HG02852 (cell line): ENCODE data around the gene PRPF8.
A peak's percentile ranks its signal among the peaks of the same experiment; 100 is the strongest.

Source experiments
- ATAC-seq: cut with Tn5 transposase; IDR thresholded peaks from one replicate; pipeline ENCODE4 v1.9.1; 2021; ENCODE audit warnings: mild to moderate bottlenecking, moderate library complexity; ENCODE audit not compliant: unreplicated experiment

PRPF8 gene

DNA sequence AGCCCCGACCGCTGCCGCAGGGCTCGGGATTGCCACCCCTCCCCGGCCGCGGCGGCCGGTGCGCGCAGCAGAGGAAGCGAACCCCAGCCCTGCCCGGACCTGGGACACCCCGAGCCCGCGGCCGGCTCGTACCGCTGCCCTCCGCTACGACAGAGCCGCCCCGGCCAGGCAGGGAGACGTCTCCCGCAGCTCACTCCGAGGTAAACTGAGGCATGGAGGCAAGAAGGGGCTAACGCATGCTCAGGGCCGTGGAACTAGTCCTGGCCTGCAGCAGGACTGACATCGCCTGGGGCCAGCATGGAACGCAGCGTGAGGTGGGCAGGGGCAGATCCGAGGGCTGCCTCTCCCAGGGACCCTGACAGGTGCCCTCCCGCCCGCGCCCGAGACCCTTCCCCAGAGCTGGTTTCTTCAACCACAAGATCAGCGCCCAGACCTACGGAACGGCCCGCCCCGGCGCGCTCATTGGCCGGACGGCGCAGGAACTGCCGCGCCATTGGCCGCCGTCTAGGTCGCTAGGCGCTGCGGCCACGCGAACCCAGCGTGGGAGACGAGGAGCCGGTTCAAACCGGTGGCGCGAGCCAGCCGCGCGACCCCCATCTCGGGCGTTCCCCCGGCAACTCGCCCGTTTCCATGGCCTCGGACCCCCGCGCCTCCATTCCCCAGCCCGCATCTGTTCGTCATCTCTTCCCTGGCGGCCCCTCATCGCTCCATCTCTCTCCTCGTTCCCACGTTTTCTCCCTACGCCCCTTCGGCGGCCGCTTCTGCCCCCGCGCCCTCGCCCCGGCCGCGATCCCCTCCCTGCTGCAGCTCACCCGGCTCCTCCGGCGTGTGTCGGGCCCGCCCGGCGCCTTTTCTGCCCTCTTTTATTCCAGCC is 56.4 kb downstream of the PRPF8 start, which contains the start of gene SLC43A2:
Gene SLC43A2, minus strand, starts transcription at position 853 of the 874 bp plus-strand sequence. CDS start 960 bp downstream, outside the sequence.
- ATAC-seq: peak; percentile 47

DNA sequence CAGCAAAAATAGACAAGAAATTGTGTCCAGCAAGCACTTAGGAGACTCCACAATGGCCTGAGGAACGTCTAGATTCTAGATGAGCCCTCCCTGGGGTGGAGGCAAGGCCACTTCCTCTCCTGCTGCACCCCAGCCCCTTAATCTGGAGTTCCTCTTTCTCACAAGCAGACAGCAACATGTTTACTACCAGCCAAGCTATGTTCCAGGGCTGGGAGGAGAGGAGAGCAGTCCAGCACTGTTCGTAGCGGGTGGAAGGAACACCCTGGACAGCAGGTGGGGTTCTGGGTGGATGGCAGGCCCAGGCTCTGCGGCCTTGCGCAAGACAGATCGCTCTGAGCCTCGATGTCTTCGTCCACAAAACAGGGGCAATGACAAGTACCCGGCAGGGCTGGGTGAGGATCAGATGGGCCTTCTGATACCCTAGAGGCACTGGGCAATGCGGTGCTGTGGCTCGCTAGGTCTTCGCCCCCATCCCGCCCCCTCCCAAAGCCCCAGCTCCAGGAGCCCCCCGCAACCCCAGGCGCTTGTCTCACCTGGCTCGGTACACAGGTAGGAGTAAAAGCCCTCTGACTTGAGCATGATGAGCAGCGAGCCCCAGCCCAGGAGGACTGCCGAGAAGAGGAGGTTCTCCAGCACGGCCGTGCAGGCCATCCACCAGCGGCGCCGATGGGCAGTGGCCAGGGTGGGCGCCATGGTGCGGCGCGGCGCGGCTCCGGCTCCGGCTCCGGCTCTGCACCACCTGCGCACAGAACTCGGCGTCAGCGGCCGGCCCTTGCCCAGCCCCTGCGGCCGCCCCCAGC is 57.3 kb downstream of the PRPF8 start:
- no peak for ATAC-seq

DNA sequence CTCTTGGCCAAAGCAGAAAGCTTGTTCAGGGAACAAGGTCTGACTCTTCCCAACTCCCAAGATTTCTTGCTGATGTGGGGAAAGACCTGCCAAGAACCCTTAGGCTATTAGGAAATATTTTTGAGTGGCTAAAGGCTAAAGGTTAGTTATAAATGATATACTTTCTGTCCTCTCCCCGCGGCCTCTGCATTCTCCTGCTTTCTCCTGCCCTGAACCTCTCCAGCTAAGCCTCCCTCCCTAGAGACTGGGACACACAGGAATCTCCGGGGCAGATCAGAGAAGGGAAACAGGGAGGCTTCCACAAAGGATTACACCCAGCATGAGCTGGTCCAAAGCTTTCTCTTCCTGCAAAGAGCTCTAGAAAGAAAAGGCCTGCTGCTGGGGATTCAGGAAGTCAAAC is 58.3 kb downstream of the PRPF8 start:
- ATAC-seq: no peak

DNA sequence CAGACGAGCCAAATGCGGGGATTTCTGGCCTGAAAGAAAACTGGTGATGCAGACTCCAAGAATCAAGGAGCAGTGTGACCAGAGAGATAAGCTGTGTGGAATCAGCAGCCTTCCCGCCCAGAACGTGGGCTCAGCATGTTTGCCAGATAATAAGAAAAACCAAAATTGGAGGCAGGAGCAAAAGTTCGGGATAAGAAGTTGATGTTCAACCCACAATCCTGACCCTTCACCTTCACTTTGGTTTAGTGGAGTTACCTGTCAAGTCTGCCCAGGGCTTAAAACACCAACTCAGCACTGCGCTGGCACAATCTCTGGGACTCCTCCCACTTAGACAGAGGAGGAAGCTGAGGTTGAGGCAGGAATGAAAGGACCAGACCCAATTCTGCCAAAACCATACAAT is 59.1 kb downstream of the PRPF8 start:
- ATAC-seq: no peak

GRCh38 chr17:1625053-1625452 is 59.6 kb downstream of the PRPF8 start:
- ATAC-seq: no peak

- no peak for ATAC-seq
Observed at GRCh38 chr17:1624650-1625049, 60.0 kb downstream of the PRPF8 start.

DNA sequence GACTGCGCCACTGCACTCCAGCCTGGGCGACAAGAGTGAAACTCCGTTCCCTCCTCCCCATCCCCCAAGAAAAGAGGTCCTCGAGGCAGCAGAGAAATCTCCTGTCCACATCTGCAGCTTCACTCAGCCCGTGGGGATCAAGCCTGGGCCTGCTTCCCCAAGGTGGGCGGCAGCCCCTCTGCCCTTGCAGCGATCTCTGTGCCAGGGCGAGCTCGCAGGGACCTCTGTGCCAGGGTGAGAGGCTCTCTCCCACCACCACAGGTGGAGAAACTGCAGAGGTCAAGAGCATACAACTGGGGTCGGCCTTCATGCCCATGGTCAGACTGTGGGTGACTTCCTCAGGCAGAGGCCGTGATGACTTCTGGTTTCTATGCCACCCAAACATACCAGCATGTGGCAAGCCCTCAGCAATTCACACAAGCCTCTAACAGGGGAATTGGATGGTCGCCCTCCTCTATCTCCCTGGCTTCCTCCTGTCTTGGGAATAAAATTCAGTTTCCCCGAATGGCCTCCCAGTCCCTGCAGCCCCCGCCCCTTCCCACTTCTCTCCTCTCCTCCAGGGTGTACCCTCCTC is 61.5 kb downstream of the PRPF8 start:
- no peak for ATAC-seq

- ATAC-seq: no peak
Observed at GRCh38 chr17:1621273-1621954, 63.3 kb downstream of the PRPF8 start.

DNA sequence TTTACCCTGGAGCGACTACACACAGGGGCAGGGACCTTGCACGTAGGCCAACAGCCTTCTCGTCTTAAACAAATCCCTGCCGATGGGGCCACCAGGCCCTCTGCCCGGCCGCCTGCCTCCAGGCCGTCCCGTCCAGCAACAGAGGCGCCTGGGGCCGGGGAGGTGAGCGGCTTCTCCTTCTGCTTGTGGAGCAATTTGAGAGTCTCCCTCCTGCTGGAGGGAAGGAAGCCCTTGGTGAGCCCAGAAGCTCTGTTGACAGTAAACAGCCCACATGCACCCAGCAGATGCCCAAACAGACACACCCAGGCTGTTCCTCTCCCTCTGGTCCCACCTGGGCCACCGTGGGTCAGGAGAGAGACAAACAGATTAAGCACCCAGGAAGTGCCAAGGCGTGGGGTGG is 64.2 kb downstream of the PRPF8 start:
- ATAC-seq: no peak

DNA sequence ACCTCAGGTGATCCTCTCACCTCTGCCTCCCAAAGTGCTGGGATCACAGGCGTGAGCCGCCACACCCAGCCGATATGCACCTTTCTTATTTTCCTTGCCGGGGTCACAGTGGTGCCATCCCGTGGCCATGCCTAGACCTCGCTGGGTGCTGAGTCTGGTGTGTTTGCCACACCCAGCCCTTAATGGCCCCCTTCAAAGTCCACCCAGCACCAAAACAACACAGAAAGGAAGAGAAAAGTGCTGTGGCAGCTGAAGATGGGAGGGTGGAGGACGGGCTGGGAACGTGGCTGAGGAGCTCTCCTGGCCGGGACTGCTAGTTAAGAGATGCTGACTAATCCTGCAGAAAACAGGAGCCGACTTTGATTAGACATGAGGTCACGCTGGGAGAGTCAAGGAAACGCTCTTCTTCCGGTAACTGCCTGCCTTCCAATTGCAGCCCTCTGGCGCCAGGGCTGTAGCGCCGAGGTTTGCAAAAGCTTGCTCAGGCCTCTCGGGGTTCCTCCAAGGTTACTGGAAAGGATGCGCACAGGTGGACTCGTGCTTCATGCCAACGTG is 67.0 kb downstream of the PRPF8 start:
- no peak for ATAC-seq

DNA sequence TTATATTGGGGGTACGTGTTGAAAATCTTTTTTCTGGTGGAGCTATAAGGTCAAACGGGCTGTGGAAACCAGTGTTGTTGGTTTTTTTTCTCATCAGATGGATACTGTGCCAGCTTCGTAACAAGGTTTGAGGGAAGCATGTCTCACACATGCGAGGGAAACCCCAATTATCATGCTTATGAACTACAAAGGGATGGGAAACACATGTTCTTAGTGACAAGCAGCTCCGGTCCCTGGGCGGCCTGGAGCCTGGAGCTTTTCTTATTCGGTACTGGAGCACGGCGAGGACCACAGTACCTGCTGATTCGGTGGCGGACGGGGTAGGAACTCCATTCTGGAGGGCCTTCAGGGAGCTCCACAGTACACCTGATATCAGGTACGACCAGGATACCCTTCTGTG is 68.6 kb downstream of the PRPF8 start:
- no peak for ATAC-seq

GRCh38 chr17:1612400-1612799 is 72.3 kb downstream of the PRPF8 start:
- ATAC-seq: no peak

- ATAC-seq: no peak
Observed at GRCh38 chr17:1611715-1612114, 73.0 kb downstream of the PRPF8 start.

GRCh38 chr17:1608676-1609075 is 76.0 kb downstream of the PRPF8 start:
- ATAC-seq: no peak

DNA sequence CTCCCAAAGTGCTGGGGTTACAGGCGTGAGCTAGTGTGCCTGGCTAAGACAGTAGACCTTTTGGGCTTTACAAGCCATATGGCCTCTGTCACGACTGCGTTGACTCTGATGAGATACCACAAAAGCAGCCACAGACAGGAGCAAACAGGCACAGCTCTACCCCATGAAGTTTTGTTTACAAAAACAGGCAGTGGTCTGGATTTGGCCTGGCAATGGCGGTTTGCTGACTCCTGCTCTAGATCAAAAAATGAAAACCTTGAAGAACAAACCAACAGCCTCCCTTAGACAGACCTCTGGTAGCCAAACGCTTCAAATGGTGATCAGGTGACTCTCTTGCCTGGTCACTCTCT is 76.7 kb downstream of the PRPF8 start:
- no peak for ATAC-seq

GRCh38 chr17:1606352-1606985 is 78.2 kb downstream of the PRPF8 start:
- no peak for ATAC-seq

DNA sequence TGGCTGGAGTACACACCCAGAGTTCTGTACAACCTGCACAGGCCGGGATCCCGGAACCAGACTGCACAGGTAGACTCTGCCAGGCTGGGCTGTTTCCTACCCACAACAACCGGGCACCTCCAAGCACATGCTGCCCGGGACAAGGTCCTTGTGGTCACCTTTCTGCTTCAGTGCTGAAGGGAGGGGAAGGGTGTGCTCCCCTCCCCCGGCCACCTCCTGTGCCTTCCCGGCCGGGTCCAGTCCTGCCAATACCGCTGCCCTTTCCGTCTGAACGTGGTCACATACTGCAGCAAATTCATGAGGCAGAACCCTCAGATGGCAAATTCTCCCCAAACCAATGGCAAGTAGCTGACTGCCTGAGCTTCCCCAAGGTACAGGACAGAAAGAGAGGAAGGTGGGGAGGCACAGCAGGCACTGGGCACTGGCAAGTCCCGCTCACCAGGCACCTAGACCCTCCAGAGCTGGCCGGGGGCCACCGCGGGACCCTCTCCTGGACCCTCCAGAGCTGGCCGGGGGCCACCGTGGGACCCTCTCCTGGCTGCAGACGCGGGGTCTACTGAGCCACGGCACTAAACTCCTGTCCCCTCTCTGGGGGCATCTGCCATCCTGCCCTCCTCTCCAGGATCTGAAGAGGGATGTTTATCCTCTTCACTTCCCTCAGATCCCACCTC is 78.9 kb downstream of the PRPF8 start:
- no peak for ATAC-seq

- ATAC-seq: no peak
Observed at GRCh38 chr17:1604831-1605528, 79.7 kb downstream of the PRPF8 start.

DNA sequence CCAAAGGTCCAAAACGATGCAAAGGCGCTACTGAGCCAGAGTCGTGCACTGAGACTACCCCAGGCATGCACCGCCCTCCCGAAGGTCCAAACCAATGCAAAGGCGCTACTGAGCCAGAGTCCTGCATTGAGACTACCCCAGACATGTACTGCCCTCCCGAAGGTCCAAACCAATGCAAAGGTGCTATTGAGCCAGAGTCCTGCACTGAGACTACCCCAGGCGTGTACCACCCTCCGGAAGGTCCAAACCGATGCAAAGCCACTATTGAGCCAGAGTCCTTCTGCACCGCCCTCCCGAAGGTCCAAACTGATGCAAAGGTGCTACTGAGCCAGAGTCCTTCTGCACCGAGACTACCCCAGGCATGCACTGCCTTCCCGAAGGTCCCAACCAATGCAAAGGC is 83.1 kb downstream of the PRPF8 start:
- no peak for ATAC-seq
